GM21528 (cell line): ENCODE data around the gene CERS2.

Source experiments
- ATAC-seq: cut with Tn5 transposase; IDR thresholded peaks from one replicate; pipeline ENCODE4 v1.9.1; 2021; ENCODE audit warnings: mild to moderate bottlenecking, moderate library complexity; ENCODE audit not compliant: unreplicated experiment, low FRiP score

Gene CERS2

DNA sequence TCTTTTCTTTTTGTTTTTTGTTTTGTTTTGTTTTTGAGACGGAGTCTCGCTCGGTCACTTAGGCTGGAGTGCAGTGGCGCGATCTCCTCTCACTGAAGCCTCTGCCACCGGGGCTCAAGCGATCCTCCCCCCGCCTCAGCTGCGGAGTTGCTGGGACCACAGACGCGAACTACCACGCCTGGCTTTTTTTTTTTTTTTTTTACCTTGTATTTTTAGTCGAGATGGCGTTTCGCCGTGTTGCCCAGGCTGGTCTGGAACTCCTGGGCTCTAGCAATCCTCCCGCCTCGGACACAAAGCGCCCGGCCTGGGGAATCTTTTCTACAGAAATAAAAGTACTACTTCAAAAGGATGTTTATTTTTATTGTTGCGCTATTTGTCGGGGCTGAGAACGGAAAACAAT lies 49.6 kb downstream of the CERS2 start:
- no peak for ATAC-seq

- ATAC-seq: no peak
Observed at GRCh38 chr1:150922519-150922975, 52.1 kb downstream of the CERS2 start.

DNA sequence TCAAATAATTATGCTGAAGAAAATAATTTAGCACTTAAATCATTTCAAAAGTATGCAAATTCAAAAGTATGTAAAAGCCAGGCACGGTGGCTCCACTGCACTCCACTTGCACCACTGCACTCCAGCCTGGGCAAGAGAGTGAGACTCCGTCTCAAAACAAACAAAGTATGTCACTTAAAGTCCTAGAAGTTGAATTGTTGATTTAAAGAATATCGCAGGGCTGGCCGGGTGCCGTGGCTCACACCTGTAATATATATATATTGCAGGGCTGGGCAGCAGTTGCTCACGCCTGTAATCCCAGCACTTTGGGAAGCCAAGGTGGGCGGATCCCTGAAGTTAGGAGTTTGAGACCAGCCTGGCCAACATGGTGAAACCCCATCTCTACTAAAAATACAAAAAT lies 57.2 kb downstream of the CERS2 start:
- no peak for ATAC-seq
